ENCODE results near the gene CHMP1A.

CHMP1A gene

DNA sequence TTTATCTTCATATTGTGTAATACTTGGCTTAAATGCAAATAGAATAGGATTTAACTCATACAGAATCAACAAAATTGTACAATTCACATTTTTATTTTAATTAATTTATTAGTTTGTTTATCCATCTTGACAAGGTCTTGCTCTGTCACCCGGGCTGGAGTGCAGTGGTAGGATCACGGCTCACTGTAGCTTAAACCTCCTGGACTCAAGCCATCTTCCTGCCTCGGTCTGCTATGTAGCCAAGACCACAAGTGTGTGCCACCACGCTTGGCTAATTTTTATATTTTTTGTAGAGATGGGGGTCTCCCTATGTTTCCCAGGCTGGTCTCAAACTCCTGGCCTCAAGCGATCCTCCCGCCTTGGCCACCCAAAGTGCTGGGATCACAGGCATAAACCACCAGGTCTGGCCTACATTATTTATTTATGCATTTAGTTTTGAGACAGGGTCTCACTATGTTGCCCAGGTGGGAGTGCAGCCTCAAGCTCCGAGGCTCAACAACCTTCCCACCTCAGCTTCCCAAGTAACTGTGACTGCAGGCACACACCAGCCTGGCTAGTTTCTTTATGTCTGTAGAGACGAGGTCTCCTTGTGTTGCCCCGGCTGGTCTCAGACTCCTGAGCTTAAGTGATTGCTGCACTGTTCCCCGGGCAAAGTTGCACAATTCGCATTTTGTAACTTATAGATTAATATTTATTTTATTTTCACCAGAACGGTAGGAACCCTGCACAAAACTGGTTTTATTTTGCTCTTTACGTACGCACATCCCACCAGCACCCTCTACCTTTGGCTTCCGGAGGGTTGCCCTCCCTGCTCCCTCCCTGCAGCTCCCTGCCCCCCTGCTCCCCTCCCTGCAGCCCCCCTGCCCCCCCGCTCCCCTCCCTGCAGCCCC lies 39.2 kb downstream of the CHMP1A start:
- TF ChIP-seq, protein P1, sequence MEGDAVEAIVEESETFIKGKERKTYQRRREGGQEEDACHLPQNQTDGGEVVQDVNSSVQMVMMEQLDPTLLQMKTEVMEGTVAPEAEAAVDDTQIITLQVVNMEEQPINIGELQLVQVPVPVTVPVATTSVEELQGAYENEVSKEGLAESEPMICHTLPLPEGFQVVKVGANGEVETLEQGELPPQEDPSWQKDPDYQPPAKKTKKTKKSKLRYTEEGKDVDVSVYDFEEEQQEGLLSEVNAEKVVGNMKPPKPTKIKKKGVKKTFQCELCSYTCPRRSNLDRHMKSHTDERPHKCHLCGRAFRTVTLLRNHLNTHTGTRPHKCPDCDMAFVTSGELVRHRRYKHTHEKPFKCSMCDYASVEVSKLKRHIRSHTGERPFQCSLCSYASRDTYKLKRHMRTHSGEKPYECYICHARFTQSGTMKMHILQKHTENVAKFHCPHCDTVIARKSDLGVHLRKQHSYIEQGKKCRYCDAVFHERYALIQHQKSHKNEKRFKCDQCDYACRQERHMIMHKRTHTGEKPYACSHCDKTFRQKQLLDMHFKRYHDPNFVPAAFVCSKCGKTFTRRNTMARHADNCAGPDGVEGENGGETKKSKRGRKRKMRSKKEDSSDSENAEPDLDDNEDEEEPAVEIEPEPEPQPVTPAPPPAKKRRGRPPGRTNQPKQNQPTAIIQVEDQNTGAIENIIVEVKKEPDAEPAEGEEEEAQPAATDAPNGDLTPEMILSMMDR (IDR thresholded peaks at IDR 0.05; ENCODE audit: low read depth, low read length) = no peak
- no peak for DNase-seq (ENCODE audit: low read depth, low spot score)
- in situ Hi-C loops (cut with HindIII; ENCODE audit: low sequenced_read_pairs) = no loop called here
- H3K4me3 ChIP-seq (ENCODE audit: low read depth, low read length) = no peak overlapping the region

DNA sequence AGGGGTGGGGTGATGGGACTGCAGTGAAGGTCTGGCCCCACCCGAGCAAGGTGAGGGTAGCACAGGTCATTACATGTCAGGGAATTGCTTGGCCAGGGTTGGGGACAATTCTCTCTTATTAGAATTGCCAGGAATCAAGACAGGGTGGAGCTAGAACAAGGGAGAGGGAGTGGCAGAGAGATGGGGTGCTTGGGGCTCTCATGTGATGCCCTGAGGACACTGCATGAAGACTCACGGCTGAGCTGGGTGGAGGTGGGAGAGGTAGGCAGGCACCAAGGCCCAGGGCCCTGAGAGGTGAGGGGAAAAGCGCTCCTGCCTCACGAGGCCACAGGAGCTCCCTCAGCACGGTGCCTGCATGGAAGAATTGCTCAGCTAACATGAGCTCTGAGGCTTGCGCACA lies 40.5 kb downstream of the CHMP1A start:
- in situ Hi-C loops (cut with HindIII; ENCODE audit: low sequenced_read_pairs) = no loop called here
- TF ChIP-seq, protein P1 (IDR thresholded peaks at IDR 0.05; ENCODE audit: low read depth, low read length) = no peak
- no peak for DNase-seq (ENCODE audit: low read depth, low spot score)
- no peak overlapping the region for H3K4me3 ChIP-seq (ENCODE audit: low read depth, low read length)

DNA sequence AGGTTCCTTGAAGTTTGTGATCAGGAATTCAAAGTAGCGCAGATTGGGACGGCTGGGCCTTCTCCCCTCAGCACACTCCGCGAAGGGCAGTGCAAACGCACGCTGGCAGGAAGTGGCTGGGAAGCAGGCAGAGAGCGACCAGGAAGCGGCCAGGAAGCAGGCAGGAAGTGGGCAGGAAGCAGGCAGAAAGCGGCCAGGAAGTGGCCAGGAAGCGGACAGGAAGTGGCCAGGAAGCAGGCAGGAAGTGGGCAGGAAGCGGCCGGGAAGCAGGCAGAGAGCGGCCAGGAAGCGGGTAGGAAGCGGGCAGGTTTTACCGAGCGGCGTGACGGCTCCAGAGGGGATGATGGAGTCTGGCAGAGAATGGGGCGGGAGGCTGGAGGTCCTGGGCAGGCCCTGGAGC lies 40.9 kb downstream of the CHMP1A start:
- TF ChIP-seq, protein P1 (IDR thresholded peaks at IDR 0.05; ENCODE audit: low read depth, low read length) = no peak
- in situ Hi-C loops (cut with HindIII; ENCODE audit: low sequenced_read_pairs) = no loop called here
- no peak for DNase-seq (ENCODE audit: low read depth, low spot score)
- no peak overlapping the region for H3K4me3 ChIP-seq (ENCODE audit: low read depth, low read length)

DNA sequence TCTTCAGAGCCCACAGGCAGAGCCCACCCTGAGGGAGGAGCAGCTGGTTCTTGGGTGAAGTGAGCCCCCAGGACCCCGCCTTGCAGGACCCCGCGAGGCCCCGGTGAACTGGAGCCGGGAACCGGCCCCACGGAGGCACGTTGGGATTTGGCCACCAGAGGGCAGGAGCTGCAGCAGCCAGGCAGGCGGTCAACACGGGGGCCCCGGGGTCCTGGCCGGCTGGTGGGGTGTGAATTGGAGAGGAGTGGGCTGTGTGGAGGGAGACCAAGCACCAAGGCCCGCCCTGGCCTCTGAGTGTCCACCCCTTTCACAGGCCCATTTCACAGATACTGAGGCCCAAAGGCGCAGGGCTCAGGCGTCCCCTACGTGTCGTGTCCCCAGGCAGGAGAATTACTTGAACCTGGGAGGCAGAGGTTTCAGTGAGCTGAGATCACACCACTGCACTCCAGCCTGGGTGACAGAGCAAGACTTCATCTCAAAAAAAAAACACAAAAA lies 41.9 kb downstream of the CHMP1A start:
- DNase-seq (ENCODE audit: low read depth, low spot score) = no peak
- in situ Hi-C loops (cut with HindIII; ENCODE audit: low sequenced_read_pairs) = no loop called here
- no peak overlapping the region for H3K4me3 ChIP-seq (ENCODE audit: low read depth, low read length)
- TF ChIP-seq, protein P1 (IDR thresholded peaks at IDR 0.05; ENCODE audit: low read depth, low read length) = peak; percentile 92

DNA sequence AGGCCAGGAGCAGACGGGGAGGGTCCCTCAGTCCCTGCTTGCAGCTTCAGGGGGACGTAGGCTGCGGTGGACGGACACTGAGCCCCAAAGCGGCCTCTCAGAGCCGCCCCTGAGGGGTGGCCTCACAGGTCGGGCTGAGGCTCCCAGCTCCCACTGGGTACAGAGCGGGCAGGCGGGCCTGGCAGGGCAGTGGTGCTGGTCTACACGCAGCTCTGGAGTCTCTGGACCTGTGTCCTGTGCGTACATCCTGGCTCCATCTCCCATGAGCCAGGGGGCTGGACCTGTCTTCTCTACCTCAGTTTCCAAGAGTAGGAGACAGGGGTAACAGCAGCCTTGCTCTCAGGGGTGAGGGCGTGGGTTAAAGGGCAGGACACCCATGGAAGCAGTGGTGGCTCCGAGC lies 42.3 kb downstream of the CHMP1A start:
- TF ChIP-seq, protein P1 (IDR thresholded peaks at IDR 0.05; ENCODE audit: low read depth, low read length) = no peak
- H3K4me3 ChIP-seq (ENCODE audit: low read depth, low read length) = no peak overlapping the region

DNA sequence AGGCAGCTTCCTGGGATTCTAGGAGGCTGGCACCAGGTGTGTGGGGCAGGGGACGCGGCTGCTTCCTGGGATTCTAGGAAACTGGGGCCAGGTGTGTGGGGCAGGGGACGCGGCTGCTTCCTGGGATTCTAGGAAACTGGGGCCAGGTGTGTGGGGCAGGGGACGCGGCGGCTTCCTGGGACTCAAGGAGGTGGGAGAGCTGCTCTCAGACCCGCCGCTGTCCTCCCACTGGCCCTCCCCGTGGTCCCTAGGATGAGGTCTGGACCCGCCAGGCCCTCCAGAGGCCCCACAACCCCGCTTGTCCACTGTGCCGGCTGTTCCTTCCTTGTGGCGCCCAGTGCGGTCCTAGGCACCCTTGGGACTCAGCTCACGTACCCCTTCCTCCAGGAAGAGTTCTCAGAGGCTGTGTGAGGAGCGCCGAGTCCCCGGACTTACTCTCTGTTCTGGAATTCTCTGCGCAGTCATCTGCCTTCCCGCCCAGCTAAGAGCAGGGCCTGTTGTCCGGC lies 43.5 kb downstream of the CHMP1A start:
- no peak overlapping the region for H3K4me3 ChIP-seq (ENCODE audit: low read depth, low read length)
- in situ Hi-C loops (cut with HindIII; ENCODE audit: low sequenced_read_pairs) = no loop called here
- TF ChIP-seq, protein P1 (IDR thresholded peaks at IDR 0.05; ENCODE audit: low read depth, low read length) = no peak
- DNase-seq (ENCODE audit: low read depth, low spot score) = no peak

More for the DNA sequence above, 42.3 kb downstream of the CHMP1A start:
- no peak for DNase-seq (ENCODE audit: low read depth, low spot score)
- in situ Hi-C loops (cut with HindIII; ENCODE audit: low sequenced_read_pairs) = no loop called here
